Tibial nerve (tissue), 4 donors: ENCODE results near the gene PRKAG2. TPM values are rescaled to one million over a fixed set of nuclear protein-coding genes. Genes with fewer than 3 reads are reported as not detected.

Source experiments
- DNase-seq, 2 donors: peaks; one replicate each; pipeline ENCODE4 v3.0.0-alpha.2; 2019; ENCODE audit warnings: low spot score in 2 of 2
- H3K27ac ChIP-seq, 4 donors: fragments of 200-600 bp; sonication (generic) in 3 of 4; one replicate each; pipeline ENCODE4 v1.5.1; 2017 to 2019; ENCODE audit warnings: mild to moderate bottlenecking in 1 of 4
- H3K27me3 ChIP-seq, 2 donors: fragments of 200-600 bp; sonication (generic) in 1 of 2; one replicate each; pipeline versions ENCODE4 v1.5.1 to v1.6.0; 2017 to 2019
- H3K36me3 ChIP-seq, 3 donors: fragments of 200-600 bp; sonication (generic); one replicate each; pipeline ENCODE4 v1.5.1; 2018 to 2019
- H3K4me1 ChIP-seq, 4 donors: fragments of 200-600 bp; sonication (generic) in 3 of 4; one replicate each; pipeline ENCODE4 v1.5.1; 2017 to 2019
- H3K4me3 ChIP-seq, 4 donors: fragments of 200-600 bp; sonication (generic) in 3 of 4; one replicate each; pipeline ENCODE4 v1.5.1; 2017 to 2019; ENCODE audit warnings: mild to moderate bottlenecking in 1 of 4, moderate library complexity in 1 of 4
- H3K9me3 ChIP-seq, 4 donors: fragments of 200-600 bp; sonication (generic) in 3 of 4; one replicate each; pipeline ENCODE4 v1.5.1; 2017 to 2019
- EP300 ChIP-seq, 2 donors: sonication (generic); formaldehyde crosslinking; IDR thresholded peaks; one replicate each; pipeline ENCODE4 v1.6.1; 2017; ENCODE audit warnings: antibody characterized with exemption in 2 of 2, mild to moderate bottlenecking in 1 of 2
- POLR2A ChIP-seq, 2 donors: fragments of 450-650 bp; IDR thresholded peaks; one replicate each; pipeline ENCODE4 v1.6.1; 2017; ENCODE audit warnings: antibody characterized with exemption in 2 of 2, mild to moderate bottlenecking in 2 of 2, moderate library complexity in 2 of 2
- WGBS, 2 donors: methylation state at CpG; one replicate each; pipeline ENCODE4 v1.1.5; 2018; 5-methylcytosine and 5-hydroxymethylcytosine counted together
- total RNA-seq, 4 donors: library from RNA; depleted of rRNA; stranded (reverse); fragments of >200 nt; gene quantifications; one replicate each; pipeline ENCODE4 v1.1.0, GENCODE V29; 2016
- TF ChIP-seq, protein P1 (sequence below), 5 experiments: fragments of 200-600 bp in 3 of 5; fragments of 450-650 bp in 2 of 5; sonication (generic) in 3 of 5; IDR thresholded peaks; one replicate each; pipeline ENCODE4 v1.5.1; 2016 to 2019; ENCODE audit warnings: antibody characterized with exemption in 5 of 5, mild to moderate bottlenecking in 3 of 5, moderate library complexity in 2 of 5

PRKAG2 gene
- total RNA-seq, 4 donors from 2014 or later, result 24.5 to 82.6 (median 38.3) TPM

- H3K4me1 ChIP-seq, result peaks cover 0 to 13% (median 9%) of the 10 kb centered on the region in 4 donors
- 1 to 5% methylated on average over 16 to 25 of the region's 111 CpGs for WGBS, 2 donors
- TF ChIP-seq POLR2A (IDR thresholded peaks at IDR 0.05) (peak in 1 of 2 donors; percentile 5), EP300 (IDR thresholded peaks at IDR 0.05) (no peak)
- TF ChIP-seq, protein P1, sequence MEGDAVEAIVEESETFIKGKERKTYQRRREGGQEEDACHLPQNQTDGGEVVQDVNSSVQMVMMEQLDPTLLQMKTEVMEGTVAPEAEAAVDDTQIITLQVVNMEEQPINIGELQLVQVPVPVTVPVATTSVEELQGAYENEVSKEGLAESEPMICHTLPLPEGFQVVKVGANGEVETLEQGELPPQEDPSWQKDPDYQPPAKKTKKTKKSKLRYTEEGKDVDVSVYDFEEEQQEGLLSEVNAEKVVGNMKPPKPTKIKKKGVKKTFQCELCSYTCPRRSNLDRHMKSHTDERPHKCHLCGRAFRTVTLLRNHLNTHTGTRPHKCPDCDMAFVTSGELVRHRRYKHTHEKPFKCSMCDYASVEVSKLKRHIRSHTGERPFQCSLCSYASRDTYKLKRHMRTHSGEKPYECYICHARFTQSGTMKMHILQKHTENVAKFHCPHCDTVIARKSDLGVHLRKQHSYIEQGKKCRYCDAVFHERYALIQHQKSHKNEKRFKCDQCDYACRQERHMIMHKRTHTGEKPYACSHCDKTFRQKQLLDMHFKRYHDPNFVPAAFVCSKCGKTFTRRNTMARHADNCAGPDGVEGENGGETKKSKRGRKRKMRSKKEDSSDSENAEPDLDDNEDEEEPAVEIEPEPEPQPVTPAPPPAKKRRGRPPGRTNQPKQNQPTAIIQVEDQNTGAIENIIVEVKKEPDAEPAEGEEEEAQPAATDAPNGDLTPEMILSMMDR (IDR thresholded peaks at IDR 0.05), result peak; percentile 33 to 63 (median 51)
- no peaks in the 10 kb centered on the region for H3K36me3 ChIP-seq
- H3K4me3 ChIP-seq, result peak overlapping the region; percentile 50 to 76 (median 64)
- H3K9me3 ChIP-seq, result peaks cover 0 to 14% (median 0%) of the 10 kb centered on the region in 4 donors
- peak; percentile 38 to 41 for DNase-seq
- H3K27me3 ChIP-seq, result no peaks in the 10 kb centered on the region
- peak overlapping the region; percentile 76 to 92 (median 89) for H3K27ac ChIP-seq
These were observed 244.8 kb downstream of the PRKAG2 start for GRCh38 chr7:151631953-151632749.

DNA sequence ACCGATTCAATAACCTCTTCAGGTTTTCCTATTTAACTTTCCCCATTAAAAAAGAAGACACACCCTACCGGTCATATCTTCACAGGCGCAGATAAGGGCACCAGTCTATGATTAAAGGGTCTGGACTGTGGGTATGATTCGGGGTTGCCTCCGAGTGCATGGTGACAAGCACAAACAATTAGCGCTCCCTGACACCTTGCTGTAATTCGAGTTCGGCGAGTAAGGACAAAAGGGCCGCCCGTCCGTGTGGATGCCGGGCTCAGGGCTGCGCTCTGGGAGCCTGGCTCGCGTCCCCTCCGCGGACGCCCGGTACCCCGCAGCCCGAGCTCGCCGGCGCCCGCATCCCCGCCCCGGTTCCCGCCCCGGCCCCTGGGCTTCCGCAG is 245.4 kb downstream of the PRKAG2 start:
- H3K27me3 ChIP-seq, result no peaks in the 10 kb centered on the region
- no peak for DNase-seq
- H3K36me3 ChIP-seq, result no peaks in the 10 kb centered on the region
- WGBS, 2 donors, result 0 to 1% methylated on average over 11 to 30 of the region's 31 CpGs
- H3K27ac ChIP-seq, result peak overlapping the region; percentile 65 to 92 (median 89)
- TF ChIP-seq EP300 (IDR thresholded peaks at IDR 0.05) (no peak), POLR2A (IDR thresholded peaks at IDR 0.05) (no peak)
- TF ChIP-seq, protein P1 (IDR thresholded peaks at IDR 0.05), result no peak
- peaks cover 0 to 14% (median 0%) of the 10 kb centered on the region in 4 donors for H3K9me3 ChIP-seq
- H3K4me3 ChIP-seq, result peak overlapping the region; percentile 50 to 76 (median 64)
- H3K4me1 ChIP-seq, result peaks cover 0 to 15% (median 9%) of the 10 kb centered on the region in 4 donors

GRCh38 chr7:151630851-151631569 is 245.9 kb downstream of the PRKAG2 start:
- WGBS, 2 donors, result 26 to 28% methylated on average over 17 of the region's 17 CpGs
- TF ChIP-seq, protein P1 (IDR thresholded peaks at IDR 0.05), result no peak
- TF ChIP-seq EP300 (IDR thresholded peaks at IDR 0.05) (no peak), POLR2A (IDR thresholded peaks at IDR 0.05) (no peak)
- Histone ChIP-seq H3K36me3 (no peaks in the 10 kb centered on the region), H3K27me3 (no peaks in the 10 kb centered on the region), H3K4me1 (peaks cover 0 to 17% (median 9%) of the 10 kb centered on the region in 4 donors), H3K9me3 (peaks cover 0 to 14% (median 0%) of the 10 kb centered on the region in 4 donors), H3K4me3 (peak overlapping the region; percentile 50 to 76 (median 64)), H3K27ac (peak overlapping the region in 3 of 4 donors; percentile 86 to 92 (median 92))
- no peak for DNase-seq

DNA sequence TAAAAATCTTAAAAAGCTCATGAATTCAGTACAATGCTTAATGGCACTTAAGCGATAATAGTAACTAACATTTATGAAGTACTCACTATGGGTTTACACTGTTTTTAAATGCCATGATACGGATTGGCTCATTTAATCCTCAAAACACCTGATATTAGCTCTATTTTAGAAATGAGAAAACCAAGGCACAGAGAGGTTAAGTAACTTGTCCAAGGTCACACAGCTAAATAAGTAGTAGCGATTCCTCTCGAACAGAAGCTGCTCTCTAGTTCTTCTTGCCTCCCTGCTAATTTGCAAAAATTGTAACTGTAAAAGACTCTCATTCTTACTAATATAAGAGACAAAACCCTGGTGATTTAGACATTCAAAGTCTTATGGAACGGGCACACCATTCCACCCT is 246.6 kb downstream of the PRKAG2 start:
- TF ChIP-seq, protein P1 (IDR thresholded peaks at IDR 0.05), result no peak
- TF ChIP-seq POLR2A (IDR thresholded peaks at IDR 0.05) (no peak), EP300 (IDR thresholded peaks at IDR 0.05) (no peak)
- peak overlapping the region in 1 of 4 donors; percentile 20 for H3K27ac ChIP-seq
- DNase-seq, result no peak
- H3K4me3 ChIP-seq, result peak overlapping the region in 1 of 4 donors; percentile 71
- H3K9me3 ChIP-seq, result peaks cover 0 to 14% (median 0%) of the 10 kb centered on the region in 4 donors
- peaks cover 0 to 22% (median 9%) of the 10 kb centered on the region in 4 donors for H3K4me1 ChIP-seq
- H3K27me3 ChIP-seq, result no peaks in the 10 kb centered on the region
- WGBS, 2 donors, result 89 to 91% methylated on average over 5 of the region's 5 CpGs
- H3K36me3 ChIP-seq, result peaks cover 0 to 4% (median 0%) of the 10 kb centered on the region in 3 donors
